H1 (cell line): ENCODE measurements around the gene TEAD1. TPM values are rescaled to one million over a fixed set of nuclear protein-coding genes. Genes with fewer than 3 reads are reported as not detected.

Source experiments
- CTCF ChIA-PET: fragments of 300-600 bp; sonication (Branson Sonifier 250); formaldehyde crosslinking; loops from one replicate; lab custom pipeline; 2021; ENCODE audit not compliant: partially characterized antibody; lab: Charles Lee
- POLR2A ChIA-PET: fragments of 300-600 bp; sonication (Branson Sonifier 250); formaldehyde crosslinking; loops from one replicate; lab custom pipeline; 2021; ENCODE audit warnings: inconsistent platforms; ENCODE audit not compliant: partially characterized antibody; lab: Charles Lee
- DNase-seq, 2 experiments: peaks; one replicate each; pipeline versions ENCODE4 v3.0.0 to v3.0.0-alpha.2; 2010 to 2022; ENCODE audit warnings: low spot score in 2 of 2, low read depth in 1 of 2, mixed read lengths in 1 of 2
- FAIRE-seq: peaks from 2 replicates; lab custom pipeline; 2011; peaks lifted over from hg19 to GRCh38; lab: Jason Lieb, UNC
- H2AFZ ChIP-seq: 2 replicates; pipeline ENCODE4 v1.8.1; 2012; ENCODE audit warnings: low read length, inconsistent platforms
- H2AK5ac ChIP-seq: 2 replicates; pipeline ENCODE4 v1.6.1; 2013; ENCODE audit warnings: low read depth, low read length
- H2BK120ac ChIP-seq: replicated peaks from 2 replicates; pipeline ENCODE3; 2013; ENCODE audit warnings: low read depth, low read length, inconsistent platforms
- H2BK12ac ChIP-seq: 2 replicates; pipeline ENCODE4 v1.6.1; 2013; ENCODE audit warnings: low read depth, low read length
- H2BK15ac ChIP-seq: 2 replicates; pipeline ENCODE4 v1.6.1; 2013; ENCODE audit warnings: low read length
- H2BK20ac ChIP-seq: 2 replicates; pipeline ENCODE4 v1.6.1; 2013; ENCODE audit warnings: low read length
- H2BK5ac ChIP-seq: 2 replicates; pipeline ENCODE4 v1.6.1; 2013; ENCODE audit warnings: low read depth, low read length
- H3K14ac ChIP-seq: 2 replicates; pipeline ENCODE4 v1.6.1; 2013; ENCODE audit warnings: inconsistent platforms; ENCODE audit not compliant: insufficient read length
- H3K18ac ChIP-seq: 2 replicates; pipeline ENCODE4 v1.6.1; 2013; ENCODE audit warnings: low read length; ENCODE audit errors: extremely low read depth
- H3K23ac ChIP-seq: 2 replicates; pipeline ENCODE4 v1.6.1; 2013; ENCODE audit warnings: inconsistent platforms; ENCODE audit not compliant: insufficient read length
- H3K23me2 ChIP-seq: 2 replicates; pipeline ENCODE4 v1.6.1; 2013; ENCODE audit warnings: low read depth, low read length
- H3K27ac ChIP-seq: 2 replicates; pipeline ENCODE4 v1.6.1; 2011; ENCODE audit warnings: low read depth, low read length, inconsistent platforms
- H3K27me3 ChIP-seq, 4 experiments: replicated peaks in 1 of 4; 1 replicate in 1 of 4; 2 replicates in 3 of 4; pipeline versions ENCODE4 v1.6.1 to v1.8.1; 2011 to 2013; ENCODE audit warnings: low read length in 3 of 4, mild to moderate bottlenecking in 3 of 4, inconsistent platforms in 2 of 4, mixed read lengths in 2 of 4, moderate library complexity in 1 of 4; ENCODE audit not compliant: control insufficient read depth in 3 of 4, insufficient read depth in 3 of 4; ENCODE audit errors: extremely low read depth in 1 of 4
- H3K36me3 ChIP-seq, 4 experiments: 2 replicates each; pipeline versions ENCODE4 v1.6.1 to v1.8.1; 2011 to 2013; ENCODE audit warnings: mild to moderate bottlenecking in 4 of 4, low read length in 3 of 4, moderate library complexity in 2 of 4, control low read depth in 1 of 4, inconsistent platforms in 1 of 4; ENCODE audit not compliant: insufficient read depth in 4 of 4, control insufficient read depth in 2 of 4
- H3K4ac ChIP-seq: replicated peaks from 2 replicates; pipeline ENCODE3; 2013; ENCODE audit warnings: low read length, low read depth, mixed read lengths, inconsistent platforms; ENCODE audit not compliant: insufficient read length
- H3K4me1 ChIP-seq, 4 experiments: replicated peaks in 1 of 4; 1 replicate in 1 of 4; 2 replicates in 3 of 4; pipeline versions ENCODE4 v1.6.1 to v1.8.1; 2011 to 2013; ENCODE audit warnings: low read length in 3 of 4, inconsistent platforms in 2 of 4, mixed read lengths in 1 of 4; ENCODE audit not compliant: insufficient read depth in 4 of 4, control insufficient read depth in 3 of 4
- H3K4me2 ChIP-seq, 2 experiments: 2 replicates each; pipeline versions ENCODE4 v1.6.1 to v1.8.1; 2011 to 2013; ENCODE audit warnings: low read depth in 2 of 2, low read length in 2 of 2, control low read depth in 1 of 2, inconsistent platforms in 1 of 2, mild to moderate bottlenecking in 1 of 2; ENCODE audit not compliant: insufficient read depth in 1 of 2
- H3K4me3 ChIP-seq, 4 experiments: fragments of 200-600, 300-600 bp in 1 of 4; sonication (generic), shearing (Covaris generic), sonication (Bioruptor Twin) in 1 of 4; 2 replicates each; pipeline versions ENCODE4 v1.5.1 to v1.8.1; 2011 to 2016; ENCODE audit warnings: low read length in 4 of 4, low read depth in 3 of 4, control low read depth in 2 of 4, inconsistent platforms in 2 of 4, mild to moderate bottlenecking in 2 of 4, mixed read lengths in 1 of 4, moderate library complexity in 1 of 4; ENCODE audit not compliant: insufficient read depth in 2 of 4; ENCODE audit errors: extremely low read depth in 1 of 4
- H3K56ac ChIP-seq: replicated peaks from 2 replicates; pipeline ENCODE3; 2013; ENCODE audit warnings: low read depth, mild to moderate bottlenecking, mixed read lengths, low read length, inconsistent platforms; ENCODE audit not compliant: insufficient read length
- H3K79me1 ChIP-seq: 2 replicates; pipeline ENCODE4 v1.6.1; 2013; ENCODE audit warnings: low read depth, low read length, control low read depth
- H3K79me2 ChIP-seq, 2 experiments: 2 replicates each; pipeline versions ENCODE4 v1.6.1 to v1.8.1; 2012 to 2013; ENCODE audit warnings: low read length in 2 of 2, mild to moderate bottlenecking in 2 of 2, inconsistent platforms in 1 of 2; ENCODE audit not compliant: insufficient read depth in 2 of 2, control insufficient read depth in 1 of 2
- H3K9ac ChIP-seq, 4 experiments: replicated peaks in 1 of 4; 1 replicate in 1 of 4; 2 replicates in 3 of 4; pipeline versions ENCODE4 v1.6.1 to v1.8.1; 2011 to 2013; ENCODE audit warnings: low read depth in 3 of 4, low read length in 3 of 4, control low read depth in 2 of 4, mild to moderate bottlenecking in 2 of 4, moderate library complexity in 2 of 4, inconsistent platforms in 1 of 4; ENCODE audit errors: extremely low read depth in 1 of 4
- H3K9me3 ChIP-seq, 2 experiments: 2 replicates each; pipeline versions ENCODE4 v1.6.1 to v1.8.1; 2012 to 2013; ENCODE audit warnings: mild to moderate bottlenecking in 2 of 2, moderate library complexity in 2 of 2, control low read depth in 1 of 2, inconsistent platforms in 1 of 2, low read depth in 1 of 2, low read length in 1 of 2, mixed read lengths in 1 of 2; ENCODE audit not compliant: insufficient read depth in 2 of 2
- H4K20me1 ChIP-seq, 2 experiments: replicated peaks in 1 of 2; 2 replicates each; pipeline versions ENCODE3 to v1.8.1; 2011 to 2013; ENCODE audit warnings: inconsistent platforms in 2 of 2, low read length in 2 of 2, mild to moderate bottlenecking in 1 of 2; ENCODE audit not compliant: insufficient read depth in 2 of 2, control insufficient read depth in 1 of 2
- H4K5ac ChIP-seq: 2 replicates; pipeline ENCODE4 v1.6.1; 2013; ENCODE audit warnings: low read length, low read depth, mixed read lengths, inconsistent platforms; ENCODE audit not compliant: insufficient read length
- H4K8ac ChIP-seq: 2 replicates; pipeline ENCODE4 v1.8.0; 2013; ENCODE audit warnings: mild to moderate bottlenecking, moderate library complexity, low read length, inconsistent platforms; ENCODE audit not compliant: insufficient read depth; ENCODE audit errors: extremely low read depth
- H4K91ac ChIP-seq: replicated peaks from 2 replicates; pipeline ENCODE3; 2013; ENCODE audit warnings: low read length, mixed read lengths, inconsistent platforms; ENCODE audit not compliant: insufficient read length
- GTF2F1 ChIP-seq: IDR thresholded peaks from 2 replicates; pipeline ENCODE4 v1.6.1; 2012; ENCODE audit warnings: low read depth, low read length, improper control_type of control experiment, borderline replicate concordance
- HDAC6 ChIP-seq: IDR thresholded peaks from one replicate; pipeline ENCODE4 v1.7.1; 2012; ENCODE audit warnings: low read depth, mild to moderate bottlenecking, inconsistent platforms, low read length, moderate library complexity
- KDM4A ChIP-seq: IDR thresholded peaks from one replicate; pipeline ENCODE4 v1.7.1; 2012; ENCODE audit warnings: low read depth, mild to moderate bottlenecking, moderate library complexity, low read length, inconsistent platforms; ENCODE audit not compliant: severe bottlenecking
- KDM5A ChIP-seq: fragments of 200-600 bp; IDR thresholded peaks from 2 replicates; pipeline ENCODE4 v1.7.1; 2012; ENCODE audit warnings: mild to moderate bottlenecking, low read length, inconsistent platforms, mixed read lengths
- RFX5 ChIP-seq: IDR thresholded peaks from 2 replicates; pipeline ENCODE4 v1.6.1; 2011; ENCODE audit warnings: low read depth, low read length, improper control_type of control experiment, borderline replicate concordance
- RNF2 ChIP-seq: fragments of 200-900, 300-1000 bp; sonication (generic); IDR thresholded peaks from 2 replicates; pipeline ENCODE4 v1.7.1; 2016; ENCODE audit warnings: borderline replicate concordance, low read depth, mild to moderate bottlenecking, antibody characterized with exemption, low read length; ENCODE audit not compliant: poor library complexity, severe bottlenecking; ENCODE audit errors: missing control alignments
- WGBS, 2 experiments: shearing (Covaris generic) in 1 of 2; methylation state at CpG; one replicate each; pipeline versions ENCODE4 v1.1.6 to v1.1.7; 2013 to 2015; ENCODE audit warnings: low lambda C conversion rate in 2 of 2, mixed read lengths in 2 of 2, inconsistent platforms in 1 of 2, low coverage in 1 of 2, missing lambda C conversion rate in 1 of 2; ENCODE audit not compliant: insufficient replicate concordance in 2 of 2, insufficient coverage in 1 of 2, insufficient read length in 1 of 2; ENCODE audit errors: extremely low coverage in 1 of 2, missing lambda C conversion rate in 1 of 2; 5-methylcytosine and 5-hydroxymethylcytosine counted together
- polyA plus RNA-seq, 7 experiments: library from polyadenylated mRNA; depleted of rRNA in 3 of 7; stranded (reverse) in 5 of 7; unstranded in 2 of 7; fragments of >200 nt in 5 of 7; fragments of 200-250 nt in 2 of 7; gene quantifications; 1 replicate in 5 of 7; 2 replicates in 1 of 7; 4 replicates in 1 of 7; pipeline versions ENCODE4 v1.2.1 to v1.2.3, GENCODE V29; 2011 to 2013; ENCODE audit warnings: missing spikeins in 2 of 7, mixed read lengths in 2 of 7
- total RNA-seq: library from RNA; stranded (reverse); fragmentation: NEBNext Ultra II Directional; extraction: Animal tissue kit (Norgen Biotek cat#: 25700); gene quantifications from 2 replicates; pipeline ENCODE4 v1.2.1, GENCODE V29; 2021
- TF ChIP-seq, protein P1 (sequence below): IDR thresholded peaks from 2 replicates; pipeline ENCODE4 v1.6.1; 2012; ENCODE audit warnings: low read length, inconsistent platforms
- TF ChIP-seq, protein P2 (sequence below): IDR thresholded peaks from 2 replicates; pipeline ENCODE4 v1.6.1; 2012; ENCODE audit warnings: inconsistent platforms

The TEAD1 gene
- total and polyA plus RNA-seq, 2 of the 8 experiments (the other 6 are each of a cell fraction or from before 2014, with no cell fraction given), result 15.6 to 67.4 TPM

DNA sequence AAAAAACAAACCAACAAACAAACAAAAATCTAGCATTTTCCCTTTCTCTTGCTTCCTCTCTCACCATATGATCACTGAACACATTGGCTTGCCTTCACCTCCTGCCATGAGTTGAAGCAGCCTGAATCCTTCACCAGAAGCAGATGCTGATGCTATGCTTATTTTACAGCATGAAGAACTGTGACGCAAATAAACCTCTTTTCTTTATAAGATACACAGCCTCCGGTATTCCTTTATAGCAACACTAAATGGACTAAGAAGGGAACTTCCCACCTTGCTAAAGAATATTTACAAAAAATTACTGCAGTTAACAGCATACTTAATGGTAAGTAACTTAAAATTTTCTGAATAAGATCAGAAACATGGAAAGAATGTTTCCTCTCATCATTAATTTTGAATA lies 27.7 kb upstream of the TEAD1 start:
- no peak overlapping the region for H2BK12ac ChIP-seq
- no peak overlapping the region for H4K8ac ChIP-seq
- no peaks in the 10 kb centered on the region for H3K79me2 ChIP-seq
- no peak overlapping the region for H3K27ac ChIP-seq
- H3K4me1 ChIP-seq, result 0 out of 7 replicates have a peak, but pooled peaks cover 0 to 1% (median 0%) of the 10 kb centered on the region in 4 experiments
- no peak overlapping the region for H3K14ac ChIP-seq
- no peaks in the 10 kb centered on the region for H3K27me3 ChIP-seq
- TF ChIP-seq, protein P1, sequence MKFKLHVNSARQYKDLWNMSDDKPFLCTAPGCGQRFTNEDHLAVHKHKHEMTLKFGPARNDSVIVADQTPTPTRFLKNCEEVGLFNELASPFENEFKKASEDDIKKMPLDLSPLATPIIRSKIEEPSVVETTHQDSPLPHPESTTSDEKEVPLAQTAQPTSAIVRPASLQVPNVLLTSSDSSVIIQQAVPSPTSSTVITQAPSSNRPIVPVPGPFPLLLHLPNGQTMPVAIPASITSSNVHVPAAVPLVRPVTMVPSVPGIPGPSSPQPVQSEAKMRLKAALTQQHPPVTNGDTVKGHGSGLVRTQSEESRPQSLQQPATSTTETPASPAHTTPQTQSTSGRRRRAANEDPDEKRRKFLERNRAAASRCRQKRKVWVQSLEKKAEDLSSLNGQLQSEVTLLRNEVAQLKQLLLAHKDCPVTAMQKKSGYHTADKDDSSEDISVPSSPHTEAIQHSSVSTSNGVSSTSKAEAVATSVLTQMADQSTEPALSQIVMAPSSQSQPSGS, result no peak
- no peak for TF ChIP-seq KDM5A
- no peak for TF ChIP-seq RNF2
- TF ChIP-seq, protein P2, sequence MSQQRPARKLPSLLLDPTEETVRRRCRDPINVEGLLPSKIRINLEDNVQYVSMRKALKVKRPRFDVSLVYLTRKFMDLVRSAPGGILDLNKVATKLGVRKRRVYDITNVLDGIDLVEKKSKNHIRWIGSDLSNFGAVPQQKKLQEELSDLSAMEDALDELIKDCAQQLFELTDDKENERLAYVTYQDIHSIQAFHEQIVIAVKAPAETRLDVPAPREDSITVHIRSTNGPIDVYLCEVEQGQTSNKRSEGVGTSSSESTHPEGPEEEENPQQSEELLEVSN, result no peak
- no peak for TF ChIP-seq GTF2F1
- TF ChIP-seq HDAC6, result no peak
- TF ChIP-seq KDM4A, result no peak
- no peak for TF ChIP-seq RFX5
- no peak overlapping the region for H3K4me2 ChIP-seq
- no peak overlapping the region for H2BK15ac ChIP-seq
- no peak for FAIRE-seq
- H3K79me1 ChIP-seq, result no peaks in the 10 kb centered on the region
- no peak overlapping the region for H2AK5ac ChIP-seq
- H3K9ac ChIP-seq, result no peak overlapping the region
- no peak overlapping the region for H3K23ac ChIP-seq
- H3K23me2 ChIP-seq, result peaks cover 2% of the 10 kb centered on the region; the same call in 1 of the 2 replicates
- peaks cover 0 to 6% of the 10 kb centered on the region in 2 experiments; a peak in 1 of 4 replicates for H3K9me3 ChIP-seq
- CTCF ChIA-PET, result no interaction called here
- no peak overlapping the region for H3K18ac ChIP-seq
- no peaks in the 10 kb centered on the region for H4K20me1 ChIP-seq
- 95% methylated on average over 2 of the region's 2 CpGs; no CpG with 5 or more reads in 1 of the 2 experiments for WGBS, 2 experiments
- H4K5ac ChIP-seq, result no peak overlapping the region
- no peak overlapping the region for H3K4me3 ChIP-seq
- H2BK20ac ChIP-seq, result no peak overlapping the region
- POLR2A ChIA-PET, result no interaction called here
- H2BK5ac ChIP-seq, result no peak overlapping the region
- H3K4ac ChIP-seq, result no peak overlapping the region
- no peak for DNase-seq
- no peak overlapping the region for H4K91ac ChIP-seq
- no peak overlapping the region for H2AFZ ChIP-seq
- H3K56ac ChIP-seq, result no peak overlapping the region
- no peaks in the 10 kb centered on the region for H3K36me3 ChIP-seq
- H2BK120ac ChIP-seq, result no peak overlapping the region
